ENCODE measurements around the gene TRIL.
A peak's percentile ranks its signal among the peaks of the same experiment; 100 is the strongest.

Gene TRIL

DNA sequence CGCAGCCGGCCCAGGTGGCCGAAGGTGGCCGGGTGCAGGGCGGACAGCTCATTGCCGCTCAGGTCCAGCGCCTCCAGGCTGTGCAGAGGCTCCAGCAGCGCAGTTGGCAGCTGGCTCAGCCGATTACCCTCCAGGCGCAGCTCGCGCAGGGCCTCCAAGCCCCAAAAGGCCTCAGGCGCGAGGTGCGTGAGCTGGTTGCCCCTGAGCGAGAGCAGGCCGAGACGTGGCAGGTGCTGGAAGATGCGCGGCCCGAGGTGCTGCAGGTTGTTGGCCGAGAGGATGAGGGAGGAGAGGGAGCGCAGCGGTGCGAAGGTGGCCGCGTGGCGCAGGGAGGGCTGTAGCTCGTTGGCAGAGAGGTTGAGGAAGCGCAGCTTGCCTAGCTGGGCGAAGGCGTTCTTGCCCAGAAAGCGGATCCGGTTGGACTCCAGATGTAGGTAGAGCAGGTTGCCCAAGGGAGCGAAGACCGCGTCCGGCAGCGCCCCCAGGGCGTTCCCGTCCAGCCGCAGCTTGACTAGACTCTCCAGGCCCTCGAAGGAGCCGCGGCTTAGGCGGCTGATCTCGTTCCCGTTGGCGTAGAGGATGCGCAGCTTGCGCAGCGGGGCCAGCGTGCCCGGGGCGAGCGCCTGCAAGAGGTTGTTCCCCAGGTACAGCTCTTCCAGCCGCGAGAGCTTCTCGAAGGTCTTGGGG, 923 bp downstream of the TRIL start (continued):
- TF ChIP-seq, protein P1, sequence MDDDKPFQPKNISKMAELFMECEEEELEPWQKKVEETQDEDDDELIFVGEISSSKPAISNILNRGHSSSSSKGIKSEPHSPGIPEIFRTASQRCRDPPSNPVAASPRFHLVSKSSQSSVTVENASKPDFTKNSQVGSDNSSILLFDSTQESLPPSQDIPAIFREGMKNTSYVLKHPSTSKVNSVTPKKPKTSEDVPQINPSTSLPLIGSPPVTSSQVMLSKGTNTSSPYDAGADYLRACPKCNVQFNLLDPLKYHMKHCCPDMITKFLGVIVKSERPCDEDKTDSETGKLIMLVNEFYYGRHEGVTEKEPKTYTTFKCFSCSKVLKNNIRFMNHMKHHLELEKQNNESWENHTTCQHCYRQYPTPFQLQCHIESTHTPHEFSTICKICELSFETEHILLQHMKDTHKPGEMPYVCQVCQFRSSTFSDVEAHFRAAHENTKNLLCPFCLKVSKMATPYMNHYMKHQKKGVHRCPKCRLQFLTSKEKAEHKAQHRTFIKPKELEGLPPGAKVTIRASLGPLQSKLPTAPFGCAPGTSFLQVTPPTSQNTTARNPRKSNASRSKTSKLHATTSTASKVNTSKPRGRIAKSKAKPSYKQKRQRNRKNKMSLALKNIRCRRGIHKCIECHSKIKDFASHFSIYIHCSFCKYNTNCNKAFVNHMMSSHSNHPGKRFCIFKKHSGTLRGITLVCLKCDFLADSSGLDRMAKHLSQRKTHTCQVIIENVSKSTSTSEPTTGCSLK (tag by site-specific recombination; IDR thresholded peaks at IDR 0.05), result no peak
- TF ChIP-seq ZNF830 (tag by site-specific recombination; IDR thresholded peaks at IDR 0.05; ENCODE audit: low read depth), result no peak
- no peak for TF ChIP-seq ZNF843 (tag by site-specific recombination; IDR thresholded peaks at IDR 0.05)

DNA sequence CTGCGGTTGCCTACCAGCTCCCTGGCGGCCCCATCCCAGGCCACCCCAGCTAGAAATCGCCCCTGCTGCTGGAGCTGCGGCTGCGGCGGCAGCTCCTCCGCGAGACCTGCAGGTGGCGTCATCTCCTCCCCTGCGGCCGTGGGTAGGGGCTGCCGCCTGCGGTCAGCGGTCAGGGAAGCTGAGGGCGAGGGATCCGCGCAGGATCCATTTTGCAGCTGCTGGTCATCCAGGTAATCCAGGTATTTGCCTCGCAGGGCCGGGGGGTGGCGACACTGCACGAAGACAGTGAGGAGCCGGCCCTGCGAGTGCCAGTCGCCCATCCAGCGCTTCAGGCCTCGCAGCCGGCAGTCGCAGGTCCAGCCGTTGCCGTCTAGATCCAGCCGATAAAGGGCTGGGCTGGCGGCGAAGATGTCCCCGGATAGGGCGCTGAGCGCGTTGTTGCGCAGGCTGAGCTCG, 1.5 kb downstream of the TRIL start:
- TF ChIP-seq ZNF654 (tag by site-specific recombination; IDR thresholded peaks at IDR 0.05; ENCODE audit: low read depth), result 0 out of 2 replicates have a peak, but pooled peaks have one; percentile 29
- TF ChIP-seq, protein P2, sequence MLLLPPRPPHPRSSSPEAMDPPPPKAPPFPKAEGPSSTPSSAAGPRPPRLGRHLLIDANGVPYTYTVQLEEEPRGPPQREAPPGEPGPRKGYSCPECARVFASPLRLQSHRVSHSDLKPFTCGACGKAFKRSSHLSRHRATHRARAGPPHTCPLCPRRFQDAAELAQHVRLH (tag by site-specific recombination; IDR thresholded peaks at IDR 0.05), result peak; percentile 57; the same call in 1 of the 2 replicates
- TF ChIP-seq ZNF19 (tag by site-specific recombination; IDR thresholded peaks at IDR 0.05; ENCODE audit: low read depth), result no peak
- TF ChIP-seq, protein P3, sequence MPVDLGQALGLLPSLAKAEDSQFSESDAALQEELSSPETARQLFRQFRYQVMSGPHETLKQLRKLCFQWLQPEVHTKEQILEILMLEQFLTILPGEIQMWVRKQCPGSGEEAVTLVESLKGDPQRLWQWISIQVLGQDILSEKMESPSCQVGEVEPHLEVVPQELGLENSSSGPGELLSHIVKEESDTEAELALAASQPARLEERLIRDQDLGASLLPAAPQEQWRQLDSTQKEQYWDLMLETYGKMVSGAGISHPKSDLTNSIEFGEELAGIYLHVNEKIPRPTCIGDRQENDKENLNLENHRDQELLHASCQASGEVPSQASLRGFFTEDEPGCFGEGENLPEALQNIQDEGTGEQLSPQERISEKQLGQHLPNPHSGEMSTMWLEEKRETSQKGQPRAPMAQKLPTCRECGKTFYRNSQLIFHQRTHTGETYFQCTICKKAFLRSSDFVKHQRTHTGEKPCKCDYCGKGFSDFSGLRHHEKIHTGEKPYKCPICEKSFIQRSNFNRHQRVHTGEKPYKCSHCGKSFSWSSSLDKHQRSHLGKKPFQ (tag by site-specific recombination; IDR thresholded peaks at IDR 0.05), result no peak
- TF ChIP-seq ZNF37A (tag by site-specific recombination; IDR thresholded peaks at IDR 0.05), result no peak
- TF ChIP-seq, protein P4, sequence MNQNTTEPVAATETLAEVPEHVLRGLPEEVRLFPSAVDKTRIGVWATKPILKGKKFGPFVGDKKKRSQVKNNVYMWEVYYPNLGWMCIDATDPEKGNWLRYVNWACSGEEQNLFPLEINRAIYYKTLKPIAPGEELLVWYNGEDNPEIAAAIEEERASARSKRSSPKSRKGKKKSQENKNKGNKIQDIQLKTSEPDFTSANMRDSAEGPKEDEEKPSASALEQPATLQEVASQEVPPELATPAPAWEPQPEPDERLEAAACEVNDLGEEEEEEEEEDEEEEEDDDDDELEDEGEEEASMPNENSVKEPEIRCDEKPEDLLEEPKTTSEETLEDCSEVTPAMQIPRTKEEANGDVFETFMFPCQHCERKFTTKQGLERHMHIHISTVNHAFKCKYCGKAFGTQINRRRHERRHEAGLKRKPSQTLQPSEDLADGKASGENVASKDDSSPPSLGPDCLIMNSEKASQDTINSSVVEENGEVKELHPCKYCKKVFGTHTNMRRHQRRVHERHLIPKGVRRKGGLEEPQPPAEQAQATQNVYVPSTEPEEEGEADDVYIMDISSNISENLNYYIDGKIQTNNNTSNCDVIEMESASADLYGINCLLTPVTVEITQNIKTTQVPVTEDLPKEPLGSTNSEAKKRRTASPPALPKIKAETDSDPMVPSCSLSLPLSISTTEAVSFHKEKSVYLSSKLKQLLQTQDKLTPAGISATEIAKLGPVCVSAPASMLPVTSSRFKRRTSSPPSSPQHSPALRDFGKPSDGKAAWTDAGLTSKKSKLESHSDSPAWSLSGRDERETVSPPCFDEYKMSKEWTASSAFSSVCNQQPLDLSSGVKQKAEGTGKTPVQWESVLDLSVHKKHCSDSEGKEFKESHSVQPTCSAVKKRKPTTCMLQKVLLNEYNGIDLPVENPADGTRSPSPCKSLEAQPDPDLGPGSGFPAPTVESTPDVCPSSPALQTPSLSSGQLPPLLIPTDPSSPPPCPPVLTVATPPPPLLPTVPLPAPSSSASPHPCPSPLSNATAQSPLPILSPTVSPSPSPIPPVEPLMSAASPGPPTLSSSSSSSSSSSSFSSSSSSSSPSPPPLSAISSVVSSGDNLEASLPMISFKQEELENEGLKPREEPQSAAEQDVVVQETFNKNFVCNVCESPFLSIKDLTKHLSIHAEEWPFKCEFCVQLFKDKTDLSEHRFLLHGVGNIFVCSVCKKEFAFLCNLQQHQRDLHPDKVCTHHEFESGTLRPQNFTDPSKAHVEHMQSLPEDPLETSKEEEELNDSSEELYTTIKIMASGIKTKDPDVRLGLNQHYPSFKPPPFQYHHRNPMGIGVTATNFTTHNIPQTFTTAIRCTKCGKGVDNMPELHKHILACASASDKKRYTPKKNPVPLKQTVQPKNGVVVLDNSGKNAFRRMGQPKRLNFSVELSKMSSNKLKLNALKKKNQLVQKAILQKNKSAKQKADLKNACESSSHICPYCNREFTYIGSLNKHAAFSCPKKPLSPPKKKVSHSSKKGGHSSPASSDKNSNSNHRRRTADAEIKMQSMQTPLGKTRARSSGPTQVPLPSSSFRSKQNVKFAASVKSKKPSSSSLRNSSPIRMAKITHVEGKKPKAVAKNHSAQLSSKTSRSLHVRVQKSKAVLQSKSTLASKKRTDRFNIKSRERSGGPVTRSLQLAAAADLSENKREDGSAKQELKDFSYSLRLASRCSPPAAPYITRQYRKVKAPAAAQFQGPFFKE (tag by site-specific recombination; IDR thresholded peaks at IDR 0.05; ENCODE audit: borderline replicate concordance), result no peak
- TF ChIP-seq, protein P5, sequence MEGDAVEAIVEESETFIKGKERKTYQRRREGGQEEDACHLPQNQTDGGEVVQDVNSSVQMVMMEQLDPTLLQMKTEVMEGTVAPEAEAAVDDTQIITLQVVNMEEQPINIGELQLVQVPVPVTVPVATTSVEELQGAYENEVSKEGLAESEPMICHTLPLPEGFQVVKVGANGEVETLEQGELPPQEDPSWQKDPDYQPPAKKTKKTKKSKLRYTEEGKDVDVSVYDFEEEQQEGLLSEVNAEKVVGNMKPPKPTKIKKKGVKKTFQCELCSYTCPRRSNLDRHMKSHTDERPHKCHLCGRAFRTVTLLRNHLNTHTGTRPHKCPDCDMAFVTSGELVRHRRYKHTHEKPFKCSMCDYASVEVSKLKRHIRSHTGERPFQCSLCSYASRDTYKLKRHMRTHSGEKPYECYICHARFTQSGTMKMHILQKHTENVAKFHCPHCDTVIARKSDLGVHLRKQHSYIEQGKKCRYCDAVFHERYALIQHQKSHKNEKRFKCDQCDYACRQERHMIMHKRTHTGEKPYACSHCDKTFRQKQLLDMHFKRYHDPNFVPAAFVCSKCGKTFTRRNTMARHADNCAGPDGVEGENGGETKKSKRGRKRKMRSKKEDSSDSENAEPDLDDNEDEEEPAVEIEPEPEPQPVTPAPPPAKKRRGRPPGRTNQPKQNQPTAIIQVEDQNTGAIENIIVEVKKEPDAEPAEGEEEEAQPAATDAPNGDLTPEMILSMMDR (tag by site-specific recombination; IDR thresholded peaks at IDR 0.05), result 0 out of 2 replicates have a peak, but pooled peaks have one; percentile 6
- H3K4me1 ChIP-seq (ENCODE audit: control insufficient read depth, insufficient read depth, low read length), result no peaks in the 10 kb centered on the region
- peak overlapping the region; percentile 66 for H3K4me3 ChIP-seq (ENCODE audit: low read depth, low read length)
- H3K9me3 ChIP-seq (ENCODE audit: control insufficient read depth, insufficient read depth, low read depth, low read length), result no peaks in the 10 kb centered on the region
- peak overlapping the region; percentile 85; the same call in 1 of the 2 replicates for H3K27ac ChIP-seq (ENCODE audit: extremely low read depth, low read depth, low read length)
- POLR2A ChIA-PET, result interaction anchor here (0.9 to 1.1 kb wide), 2 partner anchors 29 to 150 kb away, joined by 3 to 4 read pairs; no protein-coding TSS in a partner anchor
- no peaks in the 10 kb centered on the region for H3K36me3 ChIP-seq (ENCODE audit: control insufficient read depth in 2 of 2, insufficient read depth in 1 of 2, low read length in 2 of 2)
- CTCF ChIA-PET, result interaction anchor here (0.6 to 6.0 kb wide), 46 partner anchors 10 to 466 kb away, joined by 3 to 86 read pairs (median 4); no protein-coding TSS in a partner anchor

All from HEK293 (cell line).